K562 (cell line): ENCODE results near the gene ZNF502. TPM values are rescaled to one million over a fixed set of nuclear protein-coding genes. Genes with fewer than 3 reads are reported as not detected.

Source experiments
- C11orf30 ChIP-seq: fragments of 450-650 bp; IDR thresholded peaks from 2 replicates; pipeline ENCODE4 v1.6.1; 2016; ENCODE audit warnings: low read depth, mild to moderate bottlenecking
- CTBP1 ChIP-seq: fragments of 450-650 bp; IDR thresholded peaks from 2 replicates; pipeline ENCODE4 v1.6.1; 2016; ENCODE audit warnings: borderline replicate concordance
- DDX20 ChIP-seq: fragments of 450-650 bp; IDR thresholded peaks from 2 replicates; pipeline ENCODE4 v1.6.1; 2016; ENCODE audit warnings: missing genetic modification characterization, low read depth, mild to moderate bottlenecking, missing compliant biosample characterization, moderate library complexity
- HIVEP1 ChIP-seq: fragments of 250-450 bp; sonication (Bioruptor Pico); IDR thresholded peaks from 2 replicates; pipeline ENCODE4 v1.4.0; 2020; ENCODE audit warnings: mild to moderate bottlenecking
- PCBP1 ChIP-seq: fragments of 200-400 bp; formaldehyde crosslinking; IDR thresholded peaks from 2 replicates; pipeline ENCODE4 v1.6.1; 2018; ENCODE audit warnings: mild to moderate bottlenecking, low read depth, low read length; ENCODE audit not compliant: poor library complexity, severe bottlenecking
- PML ChIP-seq: IDR thresholded peaks from 2 replicates; pipeline ENCODE4 v1.6.1; 2012; ENCODE audit warnings: low read length, inconsistent platforms
- POLR2H ChIP-seq: IDR thresholded peaks from 2 replicates; pipeline ENCODE4 v1.6.1; 2016; ENCODE audit warnings: missing genetic modification characterization, low read depth, mild to moderate bottlenecking, control low read depth, missing compliant biosample characterization, moderate library complexity
- SMAD2 ChIP-seq: fragments of 150-350 bp; IDR thresholded peaks from 2 replicates; pipeline ENCODE4 v1.6.1; 2014; ENCODE audit warnings: low read depth, mild to moderate bottlenecking, low read length
- STAG1 ChIP-seq: sonication (generic); formaldehyde crosslinking; IDR thresholded peaks from 2 replicates; pipeline ENCODE4 v1.5.0; 2020; ENCODE audit warnings: missing genetic modification reagents, borderline replicate concordance
- ZEB2 ChIP-seq: fragments of 450-650 bp; IDR thresholded peaks from 2 replicates; pipeline ENCODE4 v1.6.1; 2016
- ZNF436 ChIP-seq: fragments of 250-450, 450-650 bp; sonication (Bioruptor Pico); formaldehyde crosslinking; IDR thresholded peaks from 2 replicates; pipeline ENCODE4 v1.7.0; 2020; ENCODE audit warnings: mild to moderate bottlenecking
- ZNF696 ChIP-seq: fragments of 250-450 bp; sonication (Bioruptor Pico); conservative IDR thresholded peaks from 2 replicates; pipeline ENCODE4 v1.4.0; 2020; ENCODE audit warnings: mild to moderate bottlenecking, moderate library complexity
- ZNF717 ChIP-seq: fragments of 250-450 bp; sonication (Bioruptor Pico); IDR thresholded peaks from 2 replicates; pipeline ENCODE4 v1.5.0; 2021
- ZNF766 ChIP-seq: fragments of 200-800 bp; sonication (Bioruptor generic); conservative IDR thresholded peaks from 2 replicates; pipeline ENCODE4 v1.6.1; 2016; ENCODE audit warnings: missing genetic modification characterization, missing compliant biosample characterization
- polyA plus RNA-seq, 8 experiments: library from polyadenylated mRNA; depleted of rRNA in 4 of 8; stranded (reverse) in 5 of 8; unstranded in 3 of 8; fragments of >200 nt; fragmentation: Nextera tagmentation in 2 of 8; fragmentation: Illumina TruSeq in 1 of 8; extraction: Ambion mirVana in 2 of 8; extraction: Trizol in 1 of 8; gene quantifications; 2 replicates each; pipeline versions ENCODE4 v1.2.1 to v1.2.3, GENCODE V29; 2011 to 2014; ENCODE audit warnings: inconsistent platforms in 1 of 8, missing spikeins in 1 of 8
- total RNA-seq, 7 experiments: library from RNA; depleted of rRNA in 6 of 7; stranded (reverse); fragments of >200 nt in 6 of 7; fragmentation: Illumina TruSeq in 2 of 7; extraction: Trizol in 2 of 7; gene quantifications; 2 replicates each; pipeline versions ENCODE4 v1.2.1 to v1.2.3, GENCODE V29; 2011 to 2021; ENCODE audit warnings: low replicate concordance in 1 of 7
- TF ChIP-seq, protein P1 (sequence below): sonication (generic); formaldehyde crosslinking; IDR thresholded peaks from 2 replicates; pipeline ENCODE4 v1.8.0; 2022; ENCODE audit warnings: mild to moderate bottlenecking, missing genetic modification reagents
- TF ChIP-seq, protein P2 (sequence below): fragments of 150-350 bp; IDR thresholded peaks from 2 replicates; pipeline ENCODE4 v1.6.1; 2014; ENCODE audit warnings: low read depth, mild to moderate bottlenecking, low read length, borderline replicate concordance
- TF ChIP-seq, protein P3 (sequence below), 2 experiments: fragments of 150-350 bp in 1 of 2; IDR thresholded peaks; 2 replicates each; pipeline ENCODE4 v1.6.1; 2012 to 2016; ENCODE audit warnings: low read depth in 2 of 2, low read length in 2 of 2, mild to moderate bottlenecking in 1 of 2, moderate library complexity in 1 of 2
- TF ChIP-seq, protein P4 (sequence below): fragments of 450-650 bp; IDR thresholded peaks from 2 replicates; pipeline ENCODE4 v1.6.1; 2016; ENCODE audit warnings: low read depth, mild to moderate bottlenecking, moderate library complexity

Gene ZNF502
- total and polyA plus RNA-seq, 9 of the 15 experiments (the other 6 are each of a cell fraction or from before 2014, with no cell fraction given): 0.38 to 0.98 (median 0.67) TPM

DNA sequence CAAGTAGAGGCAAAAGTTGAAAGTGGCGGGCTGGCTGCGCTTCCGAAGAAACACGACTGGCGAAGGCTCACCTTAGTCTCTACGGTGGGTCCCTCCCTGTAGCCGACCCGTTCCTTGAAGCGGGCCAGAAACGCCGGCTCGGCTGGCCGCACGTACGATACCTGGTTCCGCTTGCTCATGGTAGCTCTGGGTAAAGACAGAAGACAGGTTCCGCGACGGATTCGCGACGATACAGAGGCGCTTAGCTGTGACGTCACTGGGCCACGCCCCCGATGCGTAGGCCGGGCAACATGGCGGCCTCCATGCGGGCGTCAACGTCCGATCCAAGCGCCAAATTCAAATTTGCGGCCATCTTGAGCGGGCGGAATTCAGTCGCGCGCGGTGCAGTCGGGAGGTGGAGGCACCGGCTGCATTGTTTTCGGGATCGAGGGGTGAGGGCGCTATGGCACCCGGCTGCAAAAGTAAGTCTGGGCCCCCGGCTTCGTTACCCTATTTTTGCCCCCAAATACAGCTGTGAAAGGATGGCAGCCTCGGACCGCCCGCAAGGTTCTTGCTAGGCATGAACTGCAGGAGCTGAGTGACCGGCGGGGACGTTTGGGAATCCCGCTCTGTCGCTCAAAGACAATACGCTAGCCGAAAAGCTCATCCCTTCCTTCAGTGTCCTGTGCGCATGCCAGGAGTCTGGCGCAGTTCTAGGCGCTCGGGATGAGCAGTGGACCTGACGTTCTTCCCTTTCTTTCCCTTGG is 49.1 kb downstream of the ZNF502 start, which contains the start of the genes KIAA1143 and KIF15 (continued):
- TF ChIP-seq PCBP1: no peak
- TF ChIP-seq, protein P1, sequence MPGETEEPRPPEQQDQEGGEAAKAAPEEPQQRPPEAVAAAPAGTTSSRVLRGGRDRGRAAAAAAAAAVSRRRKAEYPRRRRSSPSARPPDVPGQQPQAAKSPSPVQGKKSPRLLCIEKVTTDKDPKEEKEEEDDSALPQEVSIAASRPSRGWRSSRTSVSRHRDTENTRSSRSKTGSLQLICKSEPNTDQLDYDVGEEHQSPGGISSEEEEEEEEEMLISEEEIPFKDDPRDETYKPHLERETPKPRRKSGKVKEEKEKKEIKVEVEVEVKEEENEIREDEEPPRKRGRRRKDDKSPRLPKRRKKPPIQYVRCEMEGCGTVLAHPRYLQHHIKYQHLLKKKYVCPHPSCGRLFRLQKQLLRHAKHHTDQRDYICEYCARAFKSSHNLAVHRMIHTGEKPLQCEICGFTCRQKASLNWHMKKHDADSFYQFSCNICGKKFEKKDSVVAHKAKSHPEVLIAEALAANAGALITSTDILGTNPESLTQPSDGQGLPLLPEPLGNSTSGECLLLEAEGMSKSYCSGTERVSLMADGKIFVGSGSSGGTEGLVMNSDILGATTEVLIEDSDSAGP: no peak; the same call in 1 of the 2 replicates
- TF ChIP-seq CTBP1: peak; percentile 86
- peak; percentile 76 for TF ChIP-seq PML
- TF ChIP-seq, protein P2, sequence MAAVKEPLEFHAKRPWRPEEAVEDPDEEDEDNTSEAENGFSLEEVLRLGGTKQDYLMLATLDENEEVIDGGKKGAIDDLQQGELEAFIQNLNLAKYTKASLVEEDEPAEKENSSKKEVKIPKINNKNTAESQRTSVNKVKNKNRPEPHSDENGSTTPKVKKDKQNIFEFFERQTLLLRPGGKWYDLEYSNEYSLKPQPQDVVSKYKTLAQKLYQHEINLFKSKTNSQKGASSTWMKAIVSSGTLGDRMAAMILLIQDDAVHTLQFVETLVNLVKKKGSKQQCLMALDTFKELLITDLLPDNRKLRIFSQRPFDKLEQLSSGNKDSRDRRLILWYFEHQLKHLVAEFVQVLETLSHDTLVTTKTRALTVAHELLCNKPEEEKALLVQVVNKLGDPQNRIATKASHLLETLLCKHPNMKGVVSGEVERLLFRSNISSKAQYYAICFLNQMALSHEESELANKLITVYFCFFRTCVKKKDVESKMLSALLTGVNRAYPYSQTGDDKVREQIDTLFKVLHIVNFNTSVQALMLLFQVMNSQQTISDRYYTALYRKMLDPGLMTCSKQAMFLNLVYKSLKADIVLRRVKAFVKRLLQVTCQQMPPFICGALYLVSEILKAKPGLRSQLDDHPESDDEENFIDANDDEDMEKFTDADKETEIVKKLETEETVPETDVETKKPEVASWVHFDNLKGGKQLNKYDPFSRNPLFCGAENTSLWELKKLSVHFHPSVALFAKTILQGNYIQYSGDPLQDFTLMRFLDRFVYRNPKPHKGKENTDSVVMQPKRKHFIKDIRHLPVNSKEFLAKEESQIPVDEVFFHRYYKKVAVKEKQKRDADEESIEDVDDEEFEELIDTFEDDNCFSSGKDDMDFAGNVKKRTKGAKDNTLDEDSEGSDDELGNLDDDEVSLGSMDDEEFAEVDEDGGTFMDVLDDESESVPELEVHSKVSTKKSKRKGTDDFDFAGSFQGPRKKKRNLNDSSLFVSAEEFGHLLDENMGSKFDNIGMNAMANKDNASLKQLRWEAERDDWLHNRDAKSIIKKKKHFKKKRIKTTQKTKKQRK: no peak
- TF ChIP-seq ZNF717 (CRISPR knock-in tag): no peak
- peak; percentile 93 for TF ChIP-seq POLR2H (tag)
- no peak for TF ChIP-seq DDX20 (tag)
- TF ChIP-seq ZEB2: no peak
- TF ChIP-seq C11orf30: peak; percentile 92
- no peak for TF ChIP-seq STAG1 (CRISPR knock-in tag)
- no peak for TF ChIP-seq HIVEP1 (CRISPR knock-in tag)
- TF ChIP-seq, protein P3, sequence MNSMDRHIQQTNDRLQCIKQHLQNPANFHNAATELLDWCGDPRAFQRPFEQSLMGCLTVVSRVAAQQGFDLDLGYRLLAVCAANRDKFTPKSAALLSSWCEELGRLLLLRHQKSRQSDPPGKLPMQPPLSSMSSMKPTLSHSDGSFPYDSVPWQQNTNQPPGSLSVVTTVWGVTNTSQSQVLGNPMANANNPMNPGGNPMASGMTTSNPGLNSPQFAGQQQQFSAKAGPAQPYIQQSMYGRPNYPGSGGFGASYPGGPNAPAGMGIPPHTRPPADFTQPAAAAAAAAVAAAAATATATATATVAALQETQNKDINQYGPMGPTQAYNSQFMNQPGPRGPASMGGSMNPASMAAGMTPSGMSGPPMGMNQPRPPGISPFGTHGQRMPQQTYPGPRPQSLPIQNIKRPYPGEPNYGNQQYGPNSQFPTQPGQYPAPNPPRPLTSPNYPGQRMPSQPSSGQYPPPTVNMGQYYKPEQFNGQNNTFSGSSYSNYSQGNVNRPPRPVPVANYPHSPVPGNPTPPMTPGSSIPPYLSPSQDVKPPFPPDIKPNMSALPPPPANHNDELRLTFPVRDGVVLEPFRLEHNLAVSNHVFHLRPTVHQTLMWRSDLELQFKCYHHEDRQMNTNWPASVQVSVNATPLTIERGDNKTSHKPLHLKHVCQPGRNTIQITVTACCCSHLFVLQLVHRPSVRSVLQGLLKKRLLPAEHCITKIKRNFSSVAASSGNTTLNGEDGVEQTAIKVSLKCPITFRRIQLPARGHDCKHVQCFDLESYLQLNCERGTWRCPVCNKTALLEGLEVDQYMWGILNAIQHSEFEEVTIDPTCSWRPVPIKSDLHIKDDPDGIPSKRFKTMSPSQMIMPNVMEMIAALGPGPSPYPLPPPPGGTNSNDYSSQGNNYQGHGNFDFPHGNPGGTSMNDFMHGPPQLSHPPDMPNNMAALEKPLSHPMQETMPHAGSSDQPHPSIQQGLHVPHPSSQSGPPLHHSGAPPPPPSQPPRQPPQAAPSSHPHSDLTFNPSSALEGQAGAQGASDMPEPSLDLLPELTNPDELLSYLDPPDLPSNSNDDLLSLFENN (IDR thresholded peaks at IDR 0.05; ENCODE audit: low read depth in 2 of 2, low read length in 2 of 2): no peak
- TF ChIP-seq, protein P4, sequence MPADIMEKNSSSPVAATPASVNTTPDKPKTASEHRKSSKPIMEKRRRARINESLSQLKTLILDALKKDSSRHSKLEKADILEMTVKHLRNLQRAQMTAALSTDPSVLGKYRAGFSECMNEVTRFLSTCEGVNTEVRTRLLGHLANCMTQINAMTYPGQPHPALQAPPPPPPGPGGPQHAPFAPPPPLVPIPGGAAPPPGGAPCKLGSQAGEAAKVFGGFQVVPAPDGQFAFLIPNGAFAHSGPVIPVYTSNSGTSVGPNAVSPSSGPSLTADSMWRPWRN: no peak
- peak; percentile 65; the same call in 1 of the 2 replicates for TF ChIP-seq ZNF766 (CRISPR knock-in tag)
- TF ChIP-seq ZNF696: no peak
- TF ChIP-seq ZNF436 (CRISPR knock-in tag): no peak
- TF ChIP-seq SMAD2: no peak
